Raji (cell line): ENCODE measurements around the gene ENG.

Experiments
- POLR2A ChIP-seq: IDR thresholded peaks from 2 replicates; pipeline ENCODE4 v1.6.1; 2011; ENCODE audit warnings: low read depth, low read length, control low read depth; ENCODE audit not compliant: insufficient read depth

The ENG gene

GRCh38 chr9:127771570-127772189 lies 82.8 kb downstream of the ENG start:
- TF ChIP-seq POLR2A = no peak

- no peak for TF ChIP-seq POLR2A
Observed at GRCh38 chr9:127770905-127771569, 83.4 kb downstream of the ENG start.

- no peak for TF ChIP-seq POLR2A
Observed at GRCh38 chr9:127770583-127770904, 83.9 kb downstream of the ENG start.

GRCh38 chr9:127769929-127770582 lies 84.4 kb downstream of the ENG start:
- TF ChIP-seq POLR2A = no peak

GRCh38 chr9:127769101-127769500 lies 85.4 kb downstream of the ENG start:
- TF ChIP-seq POLR2A = no peak

GRCh38 chr9:127768698-127769097 lies 85.8 kb downstream of the ENG start:
- TF ChIP-seq POLR2A = no peak

GRCh38 chr9:127767909-127768331 lies 86.5 kb downstream of the ENG start:
- no peak for TF ChIP-seq POLR2A

GRCh38 chr9:127767410-127767809 lies 87.0 kb downstream of the ENG start:
- TF ChIP-seq POLR2A = no peak

- TF ChIP-seq POLR2A = no peak
Observed at GRCh38 chr9:127765418-127765817, 89.0 kb downstream of the ENG start.
